Trophoblast cell (in vitro differentiated cells and primary cell): ENCODE data around the gene SYNC.
A peak's percentile ranks its signal among the peaks of the same experiment; 100 is the strongest.

Source experiments
- DNase-seq, 2 donors: peaks; one replicate each; pipeline ENCODE4 v3.0.0-alpha.2; 2016
- H2AFZ ChIP-seq: 2 replicates; pipeline ENCODE4 v1.6.1; 2013; ENCODE audit warnings: low read length, moderate library complexity, mild to moderate bottlenecking; ENCODE audit not compliant: insufficient read depth, poor library complexity
- H2AK5ac ChIP-seq: 2 replicates; pipeline ENCODE4 v1.6.1; 2013; ENCODE audit warnings: mild to moderate bottlenecking, low read length
- H2BK120ac ChIP-seq: 2 replicates; pipeline ENCODE4 v1.6.1; 2013; ENCODE audit warnings: low read length, mild to moderate bottlenecking, moderate library complexity; ENCODE audit not compliant: insufficient read depth, poor library complexity
- H2BK12ac ChIP-seq: 2 replicates; pipeline ENCODE4 v1.6.1; 2013; ENCODE audit warnings: mild to moderate bottlenecking, low read length, moderate library complexity
- H2BK5ac ChIP-seq: 2 replicates; pipeline ENCODE4 v1.6.1; 2013; ENCODE audit warnings: low read length, low read depth, moderate library complexity, mild to moderate bottlenecking; ENCODE audit not compliant: poor library complexity
- H3K14ac ChIP-seq: 2 replicates; pipeline ENCODE4 v1.6.1; 2013; ENCODE audit warnings: mild to moderate bottlenecking, low read length
- H3K18ac ChIP-seq: 2 replicates; pipeline ENCODE4 v1.6.1; 2013; ENCODE audit warnings: mild to moderate bottlenecking, low read length
- H3K23ac ChIP-seq: 2 replicates; pipeline ENCODE4 v1.6.1; 2013; ENCODE audit warnings: low read length
- H3K27ac ChIP-seq: 2 replicates; pipeline ENCODE4 v1.5.1; 2013; ENCODE audit warnings: low read depth, mild to moderate bottlenecking, inconsistent platforms, low read length, moderate library complexity
- H3K27me3 ChIP-seq: 2 replicates; pipeline ENCODE4 v1.6.1; 2013; ENCODE audit warnings: inconsistent platforms, mild to moderate bottlenecking, low read length, moderate library complexity; ENCODE audit not compliant: insufficient read depth
- H3K36me3 ChIP-seq, 2 experiments: 1 replicate in 1 of 2; 2 replicates in 1 of 2; pipeline ENCODE4 v1.6.1; 2013; ENCODE audit warnings: low read length in 2 of 2, mild to moderate bottlenecking in 2 of 2, moderate library complexity in 1 of 2; ENCODE audit not compliant: insufficient read depth in 2 of 2, control insufficient read depth in 1 of 2
- H3K4ac ChIP-seq: 2 replicates; pipeline ENCODE4 v1.6.1; 2013; ENCODE audit warnings: low read depth, mild to moderate bottlenecking, low read length, moderate library complexity
- H3K4me1 ChIP-seq, 2 experiments: 1 replicate in 1 of 2; 2 replicates in 1 of 2; pipeline ENCODE4 v1.6.1; 2013; ENCODE audit warnings: low read length in 2 of 2, mild to moderate bottlenecking in 2 of 2, moderate library complexity in 1 of 2; ENCODE audit not compliant: insufficient read depth in 2 of 2, control insufficient read depth in 1 of 2
- H3K4me2 ChIP-seq: 2 replicates; pipeline ENCODE4 v1.6.1; 2013; ENCODE audit warnings: inconsistent platforms, mild to moderate bottlenecking, low read length, moderate library complexity
- H3K4me3 ChIP-seq: 2 replicates; pipeline ENCODE4 v1.5.1; 2013; ENCODE audit warnings: mild to moderate bottlenecking, low read depth, low read length, inconsistent platforms
- H3K79me1 ChIP-seq: one replicate; pipeline ENCODE4 v1.6.1; 2013; ENCODE audit warnings: low read length
- H3K79me2 ChIP-seq: 2 replicates; pipeline ENCODE4 v1.6.1; 2013; ENCODE audit warnings: low read length, mild to moderate bottlenecking; ENCODE audit not compliant: control insufficient read depth, insufficient read depth, poor library complexity
- H3K9ac ChIP-seq: 2 replicates; pipeline ENCODE4 v1.6.1; 2013; ENCODE audit warnings: mild to moderate bottlenecking, low read length
- H3K9me3 ChIP-seq: 2 replicates; pipeline ENCODE4 v1.6.1; 2013; ENCODE audit warnings: low read depth, mild to moderate bottlenecking, control low read depth, inconsistent platforms, low read length; ENCODE audit not compliant: insufficient read depth
- H4K12ac ChIP-seq: 2 replicates; pipeline ENCODE4 v1.6.1; 2013; ENCODE audit warnings: low read depth, mild to moderate bottlenecking, low read length, moderate library complexity
- H4K8ac ChIP-seq: 2 replicates; pipeline ENCODE4 v1.6.1; 2013; ENCODE audit warnings: low read depth, mild to moderate bottlenecking, low read length, moderate library complexity
- H4K91ac ChIP-seq: one replicate; pipeline ENCODE4 v1.6.1; 2013; ENCODE audit warnings: low read depth, mild to moderate bottlenecking, low read length, moderate library complexity
- WGBS: extraction: QIAGEN DNeasy Blood & Tissue Kit; methylation state at CpG from one replicate; pipeline ENCODE4 v1.1.7; 2013; ENCODE audit warnings: missing lambda C conversion rate; ENCODE audit not compliant: insufficient read length, insufficient coverage; ENCODE audit errors: extremely low coverage; 5-methylcytosine and 5-hydroxymethylcytosine counted together

Gene SYNC

GRCh38 chr1:32736812-32737791 lies 34.5 kb upstream of the SYNC start:
- no CpG with 5 or more reads among the region's 7 CpGs for WGBS
- H3K9me3 ChIP-seq, result no peaks in the 10 kb centered on the region

GRCh38 chr1:32733582-32734321 lies 31.2 kb upstream of the SYNC start:
- no peak overlapping the region for H4K12ac ChIP-seq
- H3K36me3 ChIP-seq, result no peaks in the 10 kb centered on the region
- no peak for DNase-seq
- no peak overlapping the region for H3K14ac ChIP-seq
- H3K9ac ChIP-seq, result no peak overlapping the region
- H3K79me1 ChIP-seq, result no peaks in the 10 kb centered on the region
- H2AK5ac ChIP-seq, result no peak overlapping the region
- no peak overlapping the region for H2BK5ac ChIP-seq
- no peak overlapping the region for H2BK120ac ChIP-seq
- no peak overlapping the region for H4K91ac ChIP-seq
- no peaks in the 10 kb centered on the region for H3K27me3 ChIP-seq
- H3K4me1 ChIP-seq, result peaks cover 6 to 7% of the 10 kb centered on the region in 2 experiments
- H3K18ac ChIP-seq, result no peak overlapping the region
- no CpG with 5 or more reads among the region's 9 CpGs for WGBS
- no peak overlapping the region for H4K8ac ChIP-seq
- no peak overlapping the region for H3K27ac ChIP-seq
- no peak overlapping the region for H2AFZ ChIP-seq
- H3K23ac ChIP-seq, result no peak overlapping the region
- H3K4me2 ChIP-seq, result no peak overlapping the region
- H3K4ac ChIP-seq, result no peak overlapping the region
- H2BK12ac ChIP-seq, result no peak overlapping the region
- H3K4me3 ChIP-seq, result no peak overlapping the region
- H3K9me3 ChIP-seq, result no peaks in the 10 kb centered on the region
- H3K79me2 ChIP-seq, result no peaks in the 10 kb centered on the region

More at GRCh38 chr1:32736812-32737791, 34.5 kb upstream of the SYNC start:
- peak overlapping the region; percentile 9 for H4K91ac ChIP-seq
- no peak overlapping the region for H3K4ac ChIP-seq
- peaks cover 3% of the 10 kb centered on the region for H3K79me1 ChIP-seq
- H4K8ac ChIP-seq, result peak overlapping the region; percentile 48
- no peak overlapping the region for H2BK12ac ChIP-seq
- no peaks in the 10 kb centered on the region for H3K36me3 ChIP-seq
- H3K18ac ChIP-seq, result peak overlapping the region; percentile 1
- H3K4me3 ChIP-seq, result no peak overlapping the region
- no peaks in the 10 kb centered on the region for H3K27me3 ChIP-seq
- no peak overlapping the region for H3K4me2 ChIP-seq
- peak overlapping the region; percentile 10 for H4K12ac ChIP-seq
- no peak overlapping the region for H3K9ac ChIP-seq
- H2BK120ac ChIP-seq, result no peak overlapping the region
- peaks cover 5% of the 10 kb centered on the region for H3K79me2 ChIP-seq
- no peak overlapping the region for H2AK5ac ChIP-seq
- no peak overlapping the region for H3K23ac ChIP-seq
- H2BK5ac ChIP-seq, result no peak overlapping the region
- H3K27ac ChIP-seq, result no peak overlapping the region
- peaks cover 11 to 12% of the 10 kb centered on the region in 2 experiments for H3K4me1 ChIP-seq
- H2AFZ ChIP-seq, result peak overlapping the region; percentile 3
- no peak overlapping the region for H3K14ac ChIP-seq
- peak; percentile 37 to 67 for DNase-seq

- Histone ChIP-seq H4K91ac (no peak overlapping the region), H3K14ac (no peak overlapping the region), H2BK120ac (no peak overlapping the region), H3K23ac (no peak overlapping the region), H3K79me1 (peaks cover 11% of the 10 kb centered on the region), H3K4me1 (peaks cover 12% of the 10 kb centered on the region in 2 experiments), H3K27me3 (no peaks in the 10 kb centered on the region), H4K12ac (no peak overlapping the region), H3K4me2 (no peak overlapping the region), H3K36me3 (no peaks in the 10 kb centered on the region), H2BK5ac (no peak overlapping the region), H3K79me2 (no peaks in the 10 kb centered on the region), H2AK5ac (no peak overlapping the region), H3K18ac (no peak overlapping the region), H3K4me3 (no peak overlapping the region), H2AFZ (no peak overlapping the region), H3K27ac (no peak overlapping the region), H4K8ac (no peak overlapping the region), H2BK12ac (no peak overlapping the region), H3K4ac (no peak overlapping the region), H3K9ac (no peak overlapping the region), H3K9me3 (no peaks in the 10 kb centered on the region)
- DNase-seq, result no peak
- no CpG with 5 or more reads among the region's 14 CpGs for WGBS
Measured at GRCh38 chr1:32729254-32730046, 26.9 kb upstream of the SYNC start.

DNA sequence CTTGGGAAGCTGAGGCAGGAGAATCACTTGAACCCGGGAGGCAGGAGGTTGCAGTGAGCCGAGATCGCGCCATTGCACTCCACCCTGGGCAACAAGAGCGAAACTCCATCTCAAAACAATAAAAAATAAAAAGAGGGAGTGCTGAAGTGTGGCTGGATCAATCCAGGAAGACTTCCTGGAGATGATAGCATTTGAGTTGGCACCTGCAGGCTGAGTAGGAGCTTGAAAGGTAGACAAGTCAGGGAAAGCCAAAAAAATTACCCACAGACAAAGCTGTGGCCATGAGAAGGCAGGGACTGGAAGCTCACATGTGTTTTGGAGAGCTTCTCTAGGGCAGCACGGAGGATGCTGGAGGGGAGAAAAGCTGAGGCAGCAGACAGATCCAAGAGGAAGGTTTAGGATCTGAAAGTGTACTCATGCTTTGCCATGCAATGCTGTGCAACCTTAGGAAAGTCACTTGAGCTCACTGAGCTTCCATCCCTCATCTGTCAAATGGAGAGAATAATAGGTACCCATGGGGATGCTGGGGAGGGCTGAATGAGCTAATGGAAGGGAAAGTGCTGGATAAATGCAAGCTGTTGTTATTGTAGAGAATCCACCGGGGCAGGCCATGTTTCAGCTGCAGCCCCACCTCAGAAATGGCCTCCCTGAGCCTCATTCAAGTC lies 26.0 kb upstream of the SYNC start:
- Histone ChIP-seq H3K23ac (no peak overlapping the region), H3K9me3 (no peaks in the 10 kb centered on the region), H3K9ac (no peak overlapping the region), H3K79me1 (peaks cover 11% of the 10 kb centered on the region), H3K4ac (no peak overlapping the region), H2BK120ac (no peak overlapping the region), H3K79me2 (no peaks in the 10 kb centered on the region), H3K27me3 (no peaks in the 10 kb centered on the region), H2AK5ac (no peak overlapping the region), H3K18ac (no peak overlapping the region), H4K91ac (no peak overlapping the region), H2BK5ac (no peak overlapping the region), H2BK12ac (no peak overlapping the region), H4K12ac (no peak overlapping the region), H3K14ac (no peak overlapping the region), H3K4me1 (peaks cover 12 to 13% of the 10 kb centered on the region in 2 experiments), H3K4me3 (no peak overlapping the region), H2AFZ (no peak overlapping the region), H3K4me2 (no peak overlapping the region), H3K36me3 (no peaks in the 10 kb centered on the region), H4K8ac (no peak overlapping the region), H3K27ac (no peak overlapping the region)
- DNase-seq, result no peak
- no CpG with 5 or more reads among the region's 7 CpGs for WGBS
